ENCODE measurements around the gene GLCE.

- no peak for TF ChIP-seq CTCF (conservative IDR thresholded peaks at IDR 0.05 in 1 of 2, IDR thresholded peaks at IDR 0.05 in 1 of 2; ENCODE audit: low read depth in 1 of 2, low read length in 2 of 2)
- TF ChIP-seq EZH2 (IDR thresholded peaks at IDR 0.05; ENCODE audit: low read length, missing control alignments), result no peak
These were observed 25.6 kb upstream of the GLCE start for GRCh38 chr15:69134791-69135190.

Data from fibroblast of lung (primary cell).